ENCODE measurements around the gene MEOX1.
"Not testable (repeated sequence)": the region's sequence is repeated elsewhere in the genome, so short reads cannot be mapped to it uniquely, and the experiment has no call there.

The MEOX1 gene

DNA sequence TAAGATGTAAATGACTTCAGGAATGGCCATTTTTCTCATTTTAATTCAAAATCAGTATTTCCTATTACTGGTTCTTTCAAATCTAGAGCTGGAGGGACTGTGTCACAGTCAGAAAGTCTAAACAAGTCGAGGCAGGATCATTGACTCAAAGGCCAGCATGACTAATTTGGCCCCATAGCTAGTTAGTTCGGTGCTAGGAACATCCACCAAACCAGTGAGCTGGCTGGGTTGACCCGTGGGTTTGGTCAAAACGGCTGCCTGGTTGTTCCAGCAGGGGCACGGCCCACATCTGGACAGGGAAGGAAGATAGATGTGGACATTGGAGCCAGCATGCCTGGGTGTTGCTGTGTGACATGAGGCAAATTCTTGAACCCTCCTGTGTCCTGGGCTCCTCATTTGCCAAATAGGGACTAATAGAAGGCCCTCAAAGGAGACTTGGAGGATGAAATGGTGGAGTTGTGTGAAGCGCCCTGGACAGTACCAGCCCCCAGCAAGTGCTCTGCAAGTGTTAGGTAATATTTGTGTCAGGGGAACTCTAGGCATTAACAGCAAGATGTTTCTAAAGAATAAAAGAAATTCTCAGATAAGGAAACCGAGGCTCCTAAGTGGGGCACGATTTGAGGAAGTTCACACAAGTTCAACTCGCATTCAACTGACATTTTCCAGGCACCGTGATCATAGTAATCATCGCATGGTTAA lies 46.2 kb downstream of the MEOX1 start:
- no peak for DNase-seq

- DNase-seq = no peak
These were observed 47.2 kb downstream of the MEOX1 start for GRCh38 chr17:43614561-43614960.

GRCh38 chr17:43613917-43614316 lies 47.8 kb downstream of the MEOX1 start:
- DNase-seq = peak; percentile 80

DNA sequence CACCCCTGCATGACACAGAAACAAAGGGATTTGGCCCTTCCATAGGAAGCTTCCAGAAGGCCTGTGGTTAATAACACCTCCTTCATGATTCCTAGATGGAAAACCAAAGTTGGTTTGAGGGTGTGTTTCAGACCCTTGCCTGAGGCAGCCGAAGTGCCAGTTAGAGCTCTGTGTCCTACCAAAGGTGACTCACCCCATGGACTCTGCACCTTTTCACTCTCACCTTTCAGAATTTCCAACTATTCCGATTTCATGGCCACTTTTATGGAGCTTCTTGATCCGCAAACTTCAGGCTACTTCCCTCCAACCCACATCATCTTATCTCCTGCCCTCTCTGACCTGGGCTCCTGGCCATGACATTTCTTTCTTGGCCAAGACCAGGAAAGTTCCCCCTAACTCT lies 49.2 kb downstream of the MEOX1 start:
- DNase-seq = no peak

GRCh38 chr17:43611230-43611969 lies 50.3 kb downstream of the MEOX1 start:
- no peak for DNase-seq

GRCh38 chr17:43609613-43610385 lies 51.9 kb downstream of the MEOX1 start:
- DNase-seq = no peak

DNA sequence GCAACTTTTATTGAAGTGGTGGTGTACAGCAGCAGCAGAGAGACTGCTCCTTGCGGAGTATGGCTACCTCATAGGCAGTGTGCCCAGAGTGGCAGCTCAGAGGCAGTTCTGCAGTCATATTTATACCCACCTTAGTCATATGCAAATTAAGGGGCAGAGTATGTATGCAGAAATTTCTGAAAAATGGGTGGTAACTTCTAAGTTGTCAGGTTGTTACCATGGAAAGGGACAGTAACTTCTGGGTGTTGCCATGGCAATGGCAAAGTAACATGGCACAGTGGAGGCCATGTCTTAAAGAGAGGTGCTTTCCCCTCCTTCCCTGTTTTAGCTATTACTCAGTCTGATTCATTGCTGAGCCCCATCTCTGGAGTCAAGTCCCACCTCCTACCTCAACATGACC lies 53.4 kb downstream of the MEOX1 start:
- no peak for DNase-seq

DNA sequence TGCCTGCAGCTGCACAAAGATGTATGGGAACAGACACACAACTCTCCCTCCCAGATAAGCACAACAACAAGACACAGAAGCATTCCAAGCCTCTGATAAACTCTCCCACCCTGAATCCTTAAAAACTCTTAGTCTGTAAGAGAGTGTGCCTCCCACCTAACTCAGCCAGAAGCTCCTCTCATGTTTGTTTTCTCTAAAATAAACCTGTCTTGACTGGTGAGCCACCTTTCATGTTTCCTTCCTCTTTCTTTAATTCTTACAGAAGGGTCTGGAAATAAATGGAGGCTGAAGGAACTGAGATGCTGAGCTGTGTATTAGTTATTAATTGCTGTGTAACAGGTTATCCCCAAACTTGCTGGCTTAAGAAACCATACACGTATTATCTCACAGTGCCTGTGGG lies 57.2 kb downstream of the MEOX1 start:
- no peak for DNase-seq

- DNase-seq = no peak
These were observed 58.4 kb downstream of the MEOX1 start for GRCh38 chr17:43603321-43603720.

- DNase-seq = not testable (repeated sequence)
These were observed 59.2 kb downstream of the MEOX1 start for GRCh38 chr17:43602556-43602955.

- peak; percentile 74 for DNase-seq
These were observed 60.3 kb downstream of the MEOX1 start for GRCh38 chr17:43601280-43602039.

DNA sequence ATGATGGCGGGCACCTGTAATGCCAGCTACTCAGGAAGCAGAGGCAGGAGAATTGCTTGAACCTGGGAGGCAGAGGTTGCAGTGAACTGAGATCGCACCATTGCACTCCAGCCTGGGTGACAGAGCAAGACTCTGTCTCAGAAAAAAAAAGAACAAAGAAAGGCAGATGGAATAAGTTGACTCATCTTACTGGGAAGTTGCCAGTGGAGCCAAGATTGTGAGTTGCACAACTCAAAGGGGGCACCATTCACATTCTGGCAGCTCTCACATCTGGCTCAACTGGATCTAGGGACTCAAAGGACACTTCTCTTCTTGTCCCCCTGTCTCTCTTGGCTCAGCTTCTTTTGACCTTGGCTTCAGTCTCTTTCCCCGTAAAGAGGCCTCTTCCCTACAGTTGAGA lies 61.9 kb downstream of the MEOX1 start:
- DNase-seq = no peak

- DNase-seq = no peak
These were observed 62.7 kb downstream of the MEOX1 start for GRCh38 chr17:43599046-43599395.

- peak; percentile 37 for DNase-seq
These were observed 63.2 kb downstream of the MEOX1 start for GRCh38 chr17:43598357-43599045.

DNA sequence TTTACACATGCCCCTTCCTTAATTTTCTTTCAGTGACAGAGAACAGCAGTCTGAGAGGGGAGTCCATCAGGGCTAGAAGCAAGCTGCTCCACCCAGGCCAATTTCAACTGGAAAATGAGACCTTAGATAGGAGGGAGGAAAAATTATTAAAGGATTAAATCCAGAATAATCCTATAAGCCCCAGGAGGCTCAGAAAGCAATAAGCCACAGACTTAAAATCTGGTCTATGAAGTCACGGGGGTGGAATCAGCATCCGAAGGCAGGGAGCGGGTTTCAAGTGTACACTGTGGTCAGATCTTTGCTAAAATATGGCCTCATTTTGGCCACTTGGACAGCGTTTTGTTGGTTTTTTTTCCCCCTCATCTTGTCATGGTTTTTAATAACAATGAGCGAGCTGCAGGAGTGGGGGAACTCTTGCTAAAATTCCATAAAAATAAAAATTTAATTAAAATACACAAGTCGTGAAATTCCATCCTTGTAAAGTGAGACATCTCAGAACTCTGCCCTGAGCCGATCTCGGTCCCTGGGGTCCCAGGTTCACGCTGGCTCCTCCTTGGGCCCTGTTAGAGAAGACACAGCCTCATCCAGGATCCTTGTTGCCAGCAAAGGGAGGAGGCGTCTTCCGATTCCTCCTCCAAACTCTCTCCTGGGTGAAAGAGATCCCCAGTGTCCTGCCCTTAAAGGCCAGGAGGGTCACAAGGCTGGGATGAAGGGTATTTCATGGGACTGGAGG lies 63.9 kb downstream of the MEOX1 start:
- DNase-seq = peak; percentile 49

GRCh38 chr17:43595466-43595865 lies 66.3 kb downstream of the MEOX1 start:
- DNase-seq = no peak

DNA sequence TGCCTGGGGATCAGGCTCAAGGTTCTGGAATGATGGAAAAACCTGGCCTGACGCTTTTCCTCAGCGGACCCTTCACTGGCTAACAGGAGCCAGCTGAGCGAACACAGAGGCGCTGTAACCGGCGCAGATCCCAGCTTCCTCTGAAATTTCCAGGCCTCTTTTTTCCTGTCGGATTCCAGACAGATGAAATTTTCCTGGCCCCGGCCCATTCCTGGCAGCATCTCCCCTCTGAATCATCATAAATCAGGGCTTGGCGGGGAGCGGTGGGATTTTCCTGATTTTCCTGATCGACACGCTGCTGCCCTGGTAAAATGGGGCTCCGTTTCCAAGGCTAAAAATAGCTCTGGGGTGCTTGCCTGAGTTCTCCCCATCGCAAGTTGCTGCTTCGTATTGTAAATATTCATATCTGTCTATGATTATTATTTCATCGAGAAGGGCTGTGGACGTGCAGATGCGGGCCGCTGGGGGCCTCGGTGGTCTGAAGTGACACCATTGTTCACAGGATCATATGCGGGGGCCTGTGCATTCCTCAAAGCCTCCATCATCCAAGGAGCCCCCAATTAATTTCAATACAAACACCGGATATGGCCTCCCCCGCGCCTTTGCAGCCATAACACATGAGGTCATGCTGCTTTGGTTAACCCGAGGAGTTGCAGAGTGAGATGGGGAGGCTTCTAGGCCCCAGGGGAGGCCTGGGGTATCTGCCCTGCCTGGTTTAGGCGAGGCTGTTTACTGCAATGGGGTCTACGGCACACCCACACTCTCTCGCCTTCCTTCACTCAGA lies 69.8 kb downstream of the MEOX1 start:
- peak; percentile 94 for DNase-seq

- no peak for DNase-seq
These were observed 70.7 kb downstream of the MEOX1 start for GRCh38 chr17:43591001-43591400.
